Transverse colon (tissue), 4 donors: Measurements from ENCODE around the gene SRPK3.
"Not testable (repeated sequence)": the region's sequence is repeated elsewhere in the genome, so short reads cannot be mapped to it uniquely, and the experiment has no call there.

Experiments used
- EP300 ChIP-seq: sonication (generic); formaldehyde crosslinking; IDR thresholded peaks from one replicate; pipeline ENCODE4 v1.6.1; 2017; ENCODE audit warnings: antibody characterized with exemption, low read depth
- POLR2A ChIP-seq: fragments of 450-650 bp; IDR thresholded peaks from one replicate; pipeline ENCODE4 v1.6.1; 2016; ENCODE audit warnings: antibody characterized with exemption, mild to moderate bottlenecking, moderate library complexity
- POLR2AphosphoS5 ChIP-seq, 3 donors: sonication (generic); formaldehyde crosslinking; IDR thresholded peaks; one replicate each; pipeline ENCODE4 v1.6.1; 2016; ENCODE audit warnings: antibody characterized with exemption in 3 of 3
- TF ChIP-seq, protein P1 (sequence below), 5 experiments: fragments of 200-600 bp in 3 of 5; fragments of 450-650 bp in 2 of 5; sonication (generic) in 3 of 5; IDR thresholded peaks; 1 replicate in 2 of 5; 2 replicates in 3 of 5; pipeline ENCODE4 v1.5.1; 2016 to 2017; ENCODE audit warnings: antibody characterized with exemption in 5 of 5, inconsistent platforms in 3 of 5, mild to moderate bottlenecking in 2 of 5, moderate library complexity in 1 of 5

DNA sequence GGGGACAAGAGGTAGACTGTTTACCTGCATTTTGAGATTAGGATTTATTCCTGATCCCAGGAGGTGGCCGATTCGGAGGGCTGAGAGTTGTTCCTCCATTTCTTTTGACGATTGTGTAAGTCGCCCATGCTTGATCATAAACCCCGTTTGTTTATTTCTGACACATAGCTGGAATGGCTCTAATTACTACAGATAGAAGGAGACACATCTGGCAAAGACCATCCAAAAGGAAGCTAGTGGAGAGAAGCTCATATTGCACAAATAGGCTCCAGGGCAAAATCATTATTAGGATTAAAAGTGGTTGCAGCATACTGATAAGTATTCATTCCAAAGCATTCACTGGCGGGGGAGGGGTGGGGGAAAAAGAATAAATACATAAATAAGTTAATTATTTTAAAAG is 33.9 kb upstream of the SRPK3 start:
- TF ChIP-seq, protein P1, sequence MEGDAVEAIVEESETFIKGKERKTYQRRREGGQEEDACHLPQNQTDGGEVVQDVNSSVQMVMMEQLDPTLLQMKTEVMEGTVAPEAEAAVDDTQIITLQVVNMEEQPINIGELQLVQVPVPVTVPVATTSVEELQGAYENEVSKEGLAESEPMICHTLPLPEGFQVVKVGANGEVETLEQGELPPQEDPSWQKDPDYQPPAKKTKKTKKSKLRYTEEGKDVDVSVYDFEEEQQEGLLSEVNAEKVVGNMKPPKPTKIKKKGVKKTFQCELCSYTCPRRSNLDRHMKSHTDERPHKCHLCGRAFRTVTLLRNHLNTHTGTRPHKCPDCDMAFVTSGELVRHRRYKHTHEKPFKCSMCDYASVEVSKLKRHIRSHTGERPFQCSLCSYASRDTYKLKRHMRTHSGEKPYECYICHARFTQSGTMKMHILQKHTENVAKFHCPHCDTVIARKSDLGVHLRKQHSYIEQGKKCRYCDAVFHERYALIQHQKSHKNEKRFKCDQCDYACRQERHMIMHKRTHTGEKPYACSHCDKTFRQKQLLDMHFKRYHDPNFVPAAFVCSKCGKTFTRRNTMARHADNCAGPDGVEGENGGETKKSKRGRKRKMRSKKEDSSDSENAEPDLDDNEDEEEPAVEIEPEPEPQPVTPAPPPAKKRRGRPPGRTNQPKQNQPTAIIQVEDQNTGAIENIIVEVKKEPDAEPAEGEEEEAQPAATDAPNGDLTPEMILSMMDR (IDR thresholded peaks at IDR 0.05) = not testable (repeated sequence)
- not testable (repeated sequence) for TF ChIP-seq POLR2AphosphoS5 (IDR thresholded peaks at IDR 0.05); POLR2A; EP300
